K562 (cell line): ENCODE results near the gene ESPN. TPM values are rescaled to one million over a fixed set of nuclear protein-coding genes. Genes with fewer than 3 reads are reported as not detected.
A peak's percentile ranks its signal among the peaks of the same experiment; 100 is the strongest.

Source experiments
- ATAC-seq: fragments of 200-7000 bp; cut with Tn5 transposase; 3 replicates; pipeline ENCODE4 v1.9.1; 2020; ENCODE audit warnings: moderate library complexity
- BruUV-seq: library from RNA; stranded (reverse); fragments of 400-500 nt; replicated peaks from 2 replicates; lab custom pipeline; 2021; lab: Mats Ljungman, UMichigan
- CTCF ChIA-PET: fragments of 300-600 bp; formaldehyde crosslinking; extraction: SDS; loops from one replicate; lab custom pipeline; 2021; ENCODE audit warnings: low intra/inter-chr PET ratio; lab: Yijun Ruan, JAX
- POLR2A ChIA-PET: fragments of 300-600, 350-650 bp; sonication (Branson Sonifier 250); formaldehyde crosslinking; extraction: SDS; loops from one replicate; lab custom pipeline; 2021; ENCODE audit warnings: antibody characterized with exemption, inconsistent platforms; lab: Yijun Ruan, JAX
- DNase-seq, 4 experiments: peaks; one replicate each; pipeline versions ENCODE4 v3.0.0 to v3.0.0-alpha.2; 2011 to 2018; ENCODE audit warnings: low spot score in 3 of 4, mixed read lengths in 3 of 4; ENCODE audit errors: extremely low read depth in 1 of 4
- FAIRE-seq: peaks from 2 replicates; lab custom pipeline; 2011; peaks lifted over from hg19 to GRCh38; lab: Jason Lieb, UNC
- H2AFZ ChIP-seq: 2 replicates; pipeline ENCODE4 v1.6.0; 2011; ENCODE audit warnings: low read depth, low read length, control low read depth, inconsistent platforms
- H3K27ac ChIP-seq: fragments of 200-600 bp; 3 replicates; pipeline ENCODE4 v1.8.0; 2011; ENCODE audit warnings: low read depth, mild to moderate bottlenecking, control low read depth, inconsistent platforms, low read length, moderate library complexity, mixed read lengths; ENCODE audit errors: extremely low read depth
- H3K27me3 ChIP-seq, 2 experiments: fragments of 300-600 bp in 1 of 2; 2 replicates in 1 of 2; 3 replicates in 1 of 2; pipeline versions ENCODE4 v1.6.0 to v1.8.0; 2011; ENCODE audit warnings: inconsistent platforms in 2 of 2, low read length in 2 of 2, mild to moderate bottlenecking in 1 of 2, mixed read lengths in 1 of 2, moderate library complexity in 1 of 2; ENCODE audit not compliant: control insufficient read depth in 2 of 2, insufficient read depth in 2 of 2
- H3K36me3 ChIP-seq: fragments of 300-600 bp; 3 replicates; pipeline ENCODE4 v1.8.0; 2011; ENCODE audit warnings: mild to moderate bottlenecking, low read length, inconsistent platforms; ENCODE audit not compliant: control insufficient read depth, insufficient read depth
- H3K4me1 ChIP-seq, 2 experiments: fragments of 200-600 bp in 1 of 2; replicated peaks in 1 of 2; 2 replicates in 1 of 2; 3 replicates in 1 of 2; pipeline versions ENCODE4 v1.5.1 to v1.8.0; 2011; ENCODE audit warnings: inconsistent platforms in 2 of 2, low read length in 2 of 2, mild to moderate bottlenecking in 1 of 2, mixed read lengths in 1 of 2, moderate library complexity in 1 of 2; ENCODE audit not compliant: control insufficient read depth in 2 of 2, insufficient read depth in 2 of 2
- H3K4me2 ChIP-seq: 2 replicates; pipeline ENCODE4 v1.6.1; 2011; ENCODE audit warnings: low read length, control low read depth, inconsistent platforms, mixed read lengths; ENCODE audit not compliant: insufficient read depth
- H3K4me3 ChIP-seq: fragments of 200-600 bp; sonication (generic), shearing (Covaris generic); 2 replicates; pipeline ENCODE4 v1.5.1; 2016; ENCODE audit warnings: control low read depth, inconsistent platforms
- H3K79me2 ChIP-seq: fragments of 200-600 bp; 3 replicates; pipeline ENCODE4 v1.8.0; 2011; ENCODE audit warnings: low read length, inconsistent platforms; ENCODE audit not compliant: control insufficient read depth, insufficient read depth
- H3K9ac ChIP-seq, 2 experiments: 2 replicates each; pipeline versions ENCODE4 v1.6.0 to v1.6.1; 2011; ENCODE audit warnings: low read depth in 2 of 2, low read length in 2 of 2, control low read depth in 1 of 2, inconsistent platforms in 1 of 2, mild to moderate bottlenecking in 1 of 2, mixed read lengths in 1 of 2; ENCODE audit not compliant: insufficient read depth in 1 of 2
- H3K9me1 ChIP-seq: one replicate; pipeline ENCODE4 v1.6.0; 2011; ENCODE audit warnings: inconsistent platforms, mild to moderate bottlenecking, low read length, moderate library complexity; ENCODE audit not compliant: control insufficient read depth, insufficient read depth
- H3K9me3 ChIP-seq: replicated peaks from 2 replicates; pipeline ENCODE4 v1.5.1; 2011; ENCODE audit warnings: low read depth, low read length, inconsistent platforms; ENCODE audit not compliant: control insufficient read depth, insufficient read depth
- H4K20me1 ChIP-seq: replicated peaks from 2 replicates; pipeline ENCODE4 v1.6.1; 2011; ENCODE audit warnings: low read length, inconsistent platforms, mixed read lengths; ENCODE audit not compliant: control insufficient read depth, insufficient read depth
- CHCHD3 ChIP-seq: fragments of 250-450 bp; sonication (Bioruptor Pico); IDR thresholded peaks from 2 replicates; pipeline ENCODE4 v2.1.2; 2022; ENCODE audit warnings: mild to moderate bottlenecking
- DIDO1 ChIP-seq: fragments of 450-650 bp; IDR thresholded peaks from 2 replicates; pipeline ENCODE4 v1.6.1; 2016; ENCODE audit warnings: low read depth, missing biosample characterization, missing genetic modification characterization
- NRF1 ChIP-seq, 2 experiments: fragments of 450-650 bp; IDR thresholded peaks in 1 of 2; conservative IDR thresholded peaks in 1 of 2; 2 replicates each; pipeline ENCODE4 v1.6.1; 2014; ENCODE audit warnings: mild to moderate bottlenecking in 2 of 2
- PTRF ChIP-seq: fragments of 450-650 bp; IDR thresholded peaks from 2 replicates; pipeline ENCODE4 v1.6.1; 2016; ENCODE audit warnings: mild to moderate bottlenecking, missing genetic modification characterization, missing compliant biosample characterization
- PTTG1 ChIP-seq: fragments of 450-650 bp; IDR thresholded peaks from 2 replicates; pipeline ENCODE4 v1.6.1; 2016; ENCODE audit warnings: low read depth, mild to moderate bottlenecking, missing genetic modification characterization, missing compliant biosample characterization
- SMAD4 ChIP-seq: fragments of 250-450 bp; sonication (Bioruptor Pico); conservative IDR thresholded peaks from 2 replicates; pipeline ENCODE4 v1.8.0; 2021; ENCODE audit warnings: inconsistent platforms, mild to moderate bottlenecking, moderate library complexity
- XRCC3 ChIP-seq: fragments of 450-650 bp; IDR thresholded peaks from 2 replicates; pipeline ENCODE4 v1.6.1; 2017; ENCODE audit warnings: mild to moderate bottlenecking, moderate library complexity
- ZBED1 ChIP-seq: IDR thresholded peaks from 2 replicates; pipeline ENCODE4 v1.6.1; 2014
- WGBS: fragments of 100-300 bp; shearing (Covaris generic); methylation state at CpG from one replicate; pipeline ENCODE4 v1.1.6; 2016; ENCODE audit warnings: low coverage, mixed read lengths; ENCODE audit not compliant: insufficient coverage; ENCODE audit errors: missing lambda C conversion rate; 5-methylcytosine and 5-hydroxymethylcytosine counted together
- in situ Hi-C: fragments of 300-500 bp; cut with MboI; formaldehyde crosslinking; loops from 4 replicates; pipeline ENCODE4 v1.15.0; 2018; ENCODE audit warnings: inconsistent platforms, mixed read lengths
- intact Hi-C: fragments of 100-400 bp; cut with micrococcal nuclease; formaldehyde crosslinking; loops from 2 replicates; pipeline ENCODE4 v1.14.2; 2022
- polyA plus RNA-seq, 8 experiments: library from polyadenylated mRNA; depleted of rRNA in 4 of 8; stranded (reverse) in 5 of 8; unstranded in 3 of 8; fragments of >200 nt; fragmentation: Nextera tagmentation in 2 of 8; fragmentation: Illumina TruSeq in 1 of 8; extraction: Ambion mirVana in 2 of 8; extraction: Trizol in 1 of 8; gene quantifications; 2 replicates each; pipeline versions ENCODE4 v1.2.1 to v1.2.3, GENCODE V29; 2011 to 2014; ENCODE audit warnings: inconsistent platforms in 1 of 8, missing spikeins in 1 of 8
- total RNA-seq, 7 experiments: library from RNA; depleted of rRNA in 6 of 7; stranded (reverse); fragments of >200 nt in 6 of 7; fragmentation: Illumina TruSeq in 2 of 7; extraction: Trizol in 2 of 7; gene quantifications; 2 replicates each; pipeline versions ENCODE4 v1.2.1 to v1.2.3, GENCODE V29; 2011 to 2021; ENCODE audit warnings: low replicate concordance in 1 of 7
- TF ChIP-seq, protein P1 (sequence below): fragments of 450-650 bp; IDR thresholded peaks from 2 replicates; pipeline ENCODE4 v1.6.1; 2016; ENCODE audit warnings: borderline replicate concordance
- TF ChIP-seq, protein P2 (sequence below): fragments of 250-450 bp; sonication (Bioruptor Pico); IDR thresholded peaks from 2 replicates; pipeline ENCODE4 v1.4.0; 2020; ENCODE audit warnings: mild to moderate bottlenecking, moderate library complexity, borderline replicate concordance
- TF ChIP-seq, protein P3 (sequence below): fragments of 450-650 bp; IDR thresholded peaks from 2 replicates; pipeline ENCODE4 v1.6.1; 2014; ENCODE audit warnings: low read depth, mild to moderate bottlenecking, moderate library complexity, borderline replicate concordance

The ESPN gene
- total and polyA plus RNA-seq, 9 of the 15 experiments (the other 6 are each of a cell fraction or from before 2014, with no cell fraction given): 0.07 to 1.2 (median 0.45) TPM; not detected in 3

DNA sequence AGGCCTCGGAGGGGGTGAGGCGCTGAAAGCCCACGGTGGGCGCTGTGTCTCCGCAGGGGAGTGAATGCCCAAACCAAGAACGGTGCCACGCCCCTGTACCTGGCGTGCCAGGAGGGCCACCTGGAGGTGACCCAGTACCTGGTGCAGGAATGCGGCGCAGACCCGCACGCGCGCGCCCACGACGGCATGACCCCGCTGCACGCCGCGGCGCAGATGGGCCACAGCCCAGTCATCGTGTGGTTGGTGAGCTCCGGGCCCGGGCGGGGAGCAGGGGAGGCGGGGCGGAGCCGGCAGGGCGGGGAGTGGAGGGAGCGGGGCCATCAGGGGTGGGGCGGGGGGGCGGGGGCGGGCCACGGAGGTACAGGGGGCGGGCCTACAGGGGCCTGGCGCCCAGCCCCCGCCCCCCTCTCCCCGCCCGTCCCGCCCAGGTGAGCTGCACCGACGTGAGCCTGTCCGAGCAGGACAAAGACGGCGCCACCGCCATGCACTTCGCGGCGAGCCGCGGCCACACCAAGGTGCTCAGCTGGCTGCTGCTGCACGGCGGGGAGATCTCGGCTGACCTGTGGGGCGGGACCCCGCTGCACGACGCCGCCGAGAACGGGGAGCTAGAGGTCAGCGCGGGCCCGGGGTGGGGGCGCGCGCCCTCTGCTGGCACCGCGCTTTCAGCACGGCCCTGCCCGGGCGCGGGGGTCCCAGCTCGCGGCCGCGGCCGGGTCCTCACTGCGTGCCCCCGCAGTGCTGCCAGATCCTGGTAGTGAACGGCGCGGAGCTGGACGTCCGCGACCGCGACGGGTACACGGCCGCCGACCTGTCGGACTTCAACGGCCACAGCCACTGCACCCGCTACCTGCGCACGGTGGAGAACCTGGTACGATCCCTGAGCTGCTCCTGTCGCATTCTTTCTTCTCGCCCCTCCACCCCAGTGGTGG lies 15.9 kb downstream of the ESPN start:
- POLR2A ChIA-PET: interaction anchor here (0.6 to 1.1 kb wide), 5 partner anchors 8 to 83 kb away, joined by 3 to 5 read pairs (median 4); no protein-coding TSS in a partner anchor
- in situ Hi-C loops: no loop called here
- intact Hi-C loops: no loop called here
- TF ChIP-seq, protein P1, sequence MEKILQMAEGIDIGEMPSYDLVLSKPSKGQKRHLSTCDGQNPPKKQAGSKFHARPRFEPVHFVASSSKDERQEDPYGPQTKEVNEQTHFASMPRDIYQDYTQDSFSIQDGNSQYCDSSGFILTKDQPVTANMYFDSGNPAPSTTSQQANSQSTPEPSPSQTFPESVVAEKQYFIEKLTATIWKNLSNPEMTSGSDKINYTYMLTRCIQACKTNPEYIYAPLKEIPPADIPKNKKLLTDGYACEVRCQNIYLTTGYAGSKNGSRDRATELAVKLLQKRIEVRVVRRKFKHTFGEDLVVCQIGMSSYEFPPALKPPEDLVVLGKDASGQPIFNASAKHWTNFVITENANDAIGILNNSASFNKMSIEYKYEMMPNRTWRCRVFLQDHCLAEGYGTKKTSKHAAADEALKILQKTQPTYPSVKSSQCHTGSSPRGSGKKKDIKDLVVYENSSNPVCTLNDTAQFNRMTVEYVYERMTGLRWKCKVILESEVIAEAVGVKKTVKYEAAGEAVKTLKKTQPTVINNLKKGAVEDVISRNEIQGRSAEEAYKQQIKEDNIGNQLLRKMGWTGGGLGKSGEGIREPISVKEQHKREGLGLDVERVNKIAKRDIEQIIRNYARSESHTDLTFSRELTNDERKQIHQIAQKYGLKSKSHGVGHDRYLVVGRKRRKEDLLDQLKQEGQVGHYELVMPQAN: no peak
- peak; percentile 49; the same call in 1 of the 2 replicates for TF ChIP-seq SMAD4 (CRISPR knock-in tag)
- no peak for TF ChIP-seq CHCHD3 (CRISPR knock-in tag)
- peak; percentile 49 to 58; a peak in 3 of 4 replicates for TF ChIP-seq NRF1 (conservative IDR thresholded peaks at IDR 0.05 in 1 of 2, IDR thresholded peaks at IDR 0.05 in 1 of 2)
- TF ChIP-seq ZBED1: no peak
- no peak for TF ChIP-seq PTTG1 (tag)
- TF ChIP-seq, protein P2, sequence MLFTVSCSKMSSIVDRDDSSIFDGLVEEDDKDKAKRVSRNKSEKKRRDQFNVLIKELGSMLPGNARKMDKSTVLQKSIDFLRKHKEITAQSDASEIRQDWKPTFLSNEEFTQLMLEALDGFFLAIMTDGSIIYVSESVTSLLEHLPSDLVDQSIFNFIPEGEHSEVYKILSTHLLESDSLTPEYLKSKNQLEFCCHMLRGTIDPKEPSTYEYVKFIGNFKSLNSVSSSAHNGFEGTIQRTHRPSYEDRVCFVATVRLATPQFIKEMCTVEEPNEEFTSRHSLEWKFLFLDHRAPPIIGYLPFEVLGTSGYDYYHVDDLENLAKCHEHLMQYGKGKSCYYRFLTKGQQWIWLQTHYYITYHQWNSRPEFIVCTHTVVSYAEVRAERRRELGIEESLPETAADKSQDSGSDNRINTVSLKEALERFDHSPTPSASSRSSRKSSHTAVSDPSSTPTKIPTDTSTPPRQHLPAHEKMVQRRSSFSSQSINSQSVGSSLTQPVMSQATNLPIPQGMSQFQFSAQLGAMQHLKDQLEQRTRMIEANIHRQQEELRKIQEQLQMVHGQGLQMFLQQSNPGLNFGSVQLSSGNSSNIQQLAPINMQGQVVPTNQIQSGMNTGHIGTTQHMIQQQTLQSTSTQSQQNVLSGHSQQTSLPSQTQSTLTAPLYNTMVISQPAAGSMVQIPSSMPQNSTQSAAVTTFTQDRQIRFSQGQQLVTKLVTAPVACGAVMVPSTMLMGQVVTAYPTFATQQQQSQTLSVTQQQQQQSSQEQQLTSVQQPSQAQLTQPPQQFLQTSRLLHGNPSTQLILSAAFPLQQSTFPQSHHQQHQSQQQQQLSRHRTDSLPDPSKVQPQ: no peak
- TF ChIP-seq DIDO1 (tag): no peak
- TF ChIP-seq XRCC3: no peak
- TF ChIP-seq, protein P3, sequence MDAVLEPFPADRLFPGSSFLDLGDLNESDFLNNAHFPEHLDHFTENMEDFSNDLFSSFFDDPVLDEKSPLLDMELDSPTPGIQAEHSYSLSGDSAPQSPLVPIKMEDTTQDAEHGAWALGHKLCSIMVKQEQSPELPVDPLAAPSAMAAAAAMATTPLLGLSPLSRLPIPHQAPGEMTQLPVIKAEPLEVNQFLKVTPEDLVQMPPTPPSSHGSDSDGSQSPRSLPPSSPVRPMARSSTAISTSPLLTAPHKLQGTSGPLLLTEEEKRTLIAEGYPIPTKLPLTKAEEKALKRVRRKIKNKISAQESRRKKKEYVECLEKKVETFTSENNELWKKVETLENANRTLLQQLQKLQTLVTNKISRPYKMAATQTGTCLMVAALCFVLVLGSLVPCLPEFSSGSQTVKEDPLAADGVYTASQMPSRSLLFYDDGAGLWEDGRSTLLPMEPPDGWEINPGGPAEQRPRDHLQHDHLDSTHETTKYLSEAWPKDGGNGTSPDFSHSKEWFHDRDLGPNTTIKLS: no peak
- no peak for TF ChIP-seq PTRF

More for the DNA sequence above, 15.9 kb downstream of the ESPN start:
- H3K9me1 ChIP-seq: peaks cover 3% of the 10 kb centered on the region
- CTCF ChIA-PET: no interaction called here
- peaks cover 13 to 50% of the 10 kb centered on the region in 2 experiments; a peak in 4 of 5 replicates for H3K27me3 ChIP-seq
- H3K9ac ChIP-seq: peak overlapping the region in 1 of 2 experiments; percentile 82; a peak in 1 of 4 replicates
- peak overlapping the region; percentile 26 for H3K4me3 ChIP-seq
- H3K4me2 ChIP-seq: peak overlapping the region; percentile 62
- no peak for FAIRE-seq
- no peaks in the 10 kb centered on the region; the same call in 2 of the 3 replicates for H3K36me3 ChIP-seq
- no peaks in the 10 kb centered on the region for H3K9me3 ChIP-seq
- peak; percentile 95 for ATAC-seq
- H3K79me2 ChIP-seq: no peaks in the 10 kb centered on the region
- DNase-seq: peak; percentile 93 to 97 (median 96)
- BruUV-seq: no TSS peak
- no peak overlapping the region for H3K27ac ChIP-seq
- peaks cover 0 to 35% of the 10 kb centered on the region in 2 experiments; a peak in 2 of 5 replicates for H3K4me1 ChIP-seq
- H2AFZ ChIP-seq: peak overlapping the region; percentile 78
- peaks cover 38% of the 10 kb centered on the region for H4K20me1 ChIP-seq
- WGBS: 15% methylated on average over 67 of the region's 101 CpGs
